Measurements from ENCODE around the gene SCRN1.

GRCh38 chr7:29871787-29872398 lies 117.7 kb downstream of the SCRN1 start:
- TF ChIP-seq GATA2 (IDR thresholded peaks at IDR 0.05; ENCODE audit: low read depth, low read length), result no peak
- no peak for TF ChIP-seq GATA3 (IDR thresholded peaks at IDR 0.05; ENCODE audit: low read depth, low read length)

Data from SH-SY5Y (cell line).